Measurements from ENCODE around the gene ADGRD1. TPM values are rescaled to one million over a fixed set of nuclear protein-coding genes. Genes with fewer than 3 reads are reported as not detected.

The ADGRD1 gene
- total RNA-seq, 1 donor from 2014 or later = 11.0 TPM

DNA sequence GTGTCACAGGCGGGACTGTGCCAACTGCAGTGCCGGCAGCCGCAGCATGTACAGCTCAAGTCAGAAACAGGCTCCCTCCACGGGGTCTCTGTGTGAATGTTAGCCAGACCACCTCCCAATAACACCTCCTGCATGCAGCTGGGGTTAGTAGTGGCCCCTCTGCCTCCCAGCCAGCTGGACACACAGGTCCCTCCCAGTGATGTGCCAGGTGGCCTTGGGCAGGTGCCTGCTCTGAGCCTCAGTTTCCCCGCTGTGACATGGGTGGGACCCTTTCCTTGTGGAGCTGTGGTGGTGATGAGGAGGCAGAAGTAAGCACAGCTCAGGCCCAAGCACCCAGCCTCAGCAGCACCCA is 139.9 kb downstream of the ADGRD1 start:
- no peaks in the 10 kb centered on the region for H3K36me3 Mint-ChIP-seq
- H3K27ac Mint-ChIP-seq = no peak overlapping the region
- H3K4me1 Mint-ChIP-seq (ENCODE audit: unreplicated experiment) = peaks cover 9% of the 10 kb centered on the region
- peaks cover 4% of the 10 kb centered on the region for H3K27me3 Mint-ChIP-seq
- H3K4me3 Mint-ChIP-seq = no peak overlapping the region
- no peaks in the 10 kb centered on the region for H3K9me3 Mint-ChIP-seq
- peak; percentile 37 for DNase-seq (ENCODE audit: extremely low spot score, unreplicated experiment)
- TF ChIP-seq, protein P1, sequence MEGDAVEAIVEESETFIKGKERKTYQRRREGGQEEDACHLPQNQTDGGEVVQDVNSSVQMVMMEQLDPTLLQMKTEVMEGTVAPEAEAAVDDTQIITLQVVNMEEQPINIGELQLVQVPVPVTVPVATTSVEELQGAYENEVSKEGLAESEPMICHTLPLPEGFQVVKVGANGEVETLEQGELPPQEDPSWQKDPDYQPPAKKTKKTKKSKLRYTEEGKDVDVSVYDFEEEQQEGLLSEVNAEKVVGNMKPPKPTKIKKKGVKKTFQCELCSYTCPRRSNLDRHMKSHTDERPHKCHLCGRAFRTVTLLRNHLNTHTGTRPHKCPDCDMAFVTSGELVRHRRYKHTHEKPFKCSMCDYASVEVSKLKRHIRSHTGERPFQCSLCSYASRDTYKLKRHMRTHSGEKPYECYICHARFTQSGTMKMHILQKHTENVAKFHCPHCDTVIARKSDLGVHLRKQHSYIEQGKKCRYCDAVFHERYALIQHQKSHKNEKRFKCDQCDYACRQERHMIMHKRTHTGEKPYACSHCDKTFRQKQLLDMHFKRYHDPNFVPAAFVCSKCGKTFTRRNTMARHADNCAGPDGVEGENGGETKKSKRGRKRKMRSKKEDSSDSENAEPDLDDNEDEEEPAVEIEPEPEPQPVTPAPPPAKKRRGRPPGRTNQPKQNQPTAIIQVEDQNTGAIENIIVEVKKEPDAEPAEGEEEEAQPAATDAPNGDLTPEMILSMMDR (conservative IDR thresholded peaks at IDR 0.05) = no peak

DNA sequence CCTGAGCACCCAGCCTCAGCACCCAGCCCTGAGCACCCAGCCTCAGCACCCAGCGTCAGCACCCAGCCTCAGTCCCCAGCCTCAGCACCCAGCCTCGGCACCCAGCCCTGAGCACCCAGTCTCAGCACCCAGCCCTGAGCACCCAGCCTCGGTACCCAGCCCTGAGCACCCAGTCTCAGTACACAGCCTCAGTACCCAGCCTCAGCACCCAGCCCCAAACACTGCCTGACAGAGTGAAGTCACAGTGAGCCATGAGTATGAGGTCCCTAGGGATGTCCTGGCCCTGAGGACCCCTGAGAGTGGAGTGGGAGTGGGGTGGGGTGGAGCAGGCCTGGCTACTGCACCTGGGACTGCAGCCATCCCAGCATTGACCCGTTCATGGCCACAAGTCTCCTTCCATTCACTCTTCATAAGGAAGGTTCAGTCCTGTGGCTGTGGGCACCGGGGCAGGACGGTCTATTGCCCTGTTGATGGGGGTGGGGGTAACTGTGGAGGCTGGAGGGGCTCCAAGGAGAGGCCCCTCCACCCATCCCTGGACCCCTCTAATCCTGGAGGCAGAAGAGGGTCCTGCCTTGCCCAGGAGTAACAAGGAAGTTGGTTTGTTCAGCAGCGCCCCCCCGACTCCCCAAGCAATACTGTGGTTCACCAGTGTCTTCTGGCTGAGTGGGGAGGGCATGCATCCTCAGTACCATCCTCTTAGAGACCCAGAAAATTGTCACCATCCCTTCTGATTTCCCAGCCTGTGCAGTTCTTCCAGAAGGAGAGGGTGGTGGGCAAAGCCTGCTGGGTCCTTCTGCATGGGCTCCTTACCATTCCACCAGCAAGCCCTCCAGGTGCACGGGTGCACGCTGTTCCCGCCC is 140.5 kb downstream of the ADGRD1 start:
- DNase-seq (ENCODE audit: extremely low spot score, unreplicated experiment) = peak; percentile 62
- H3K27ac Mint-ChIP-seq = no peak overlapping the region
- H3K4me3 Mint-ChIP-seq = no peak overlapping the region
- H3K9me3 Mint-ChIP-seq = no peaks in the 10 kb centered on the region
- H3K36me3 Mint-ChIP-seq = no peaks in the 10 kb centered on the region
- peaks cover 4% of the 10 kb centered on the region for H3K27me3 Mint-ChIP-seq
- peaks cover 9% of the 10 kb centered on the region for H3K4me1 Mint-ChIP-seq (ENCODE audit: unreplicated experiment)
- TF ChIP-seq, protein P1 (conservative IDR thresholded peaks at IDR 0.05) = no peak

DNA sequence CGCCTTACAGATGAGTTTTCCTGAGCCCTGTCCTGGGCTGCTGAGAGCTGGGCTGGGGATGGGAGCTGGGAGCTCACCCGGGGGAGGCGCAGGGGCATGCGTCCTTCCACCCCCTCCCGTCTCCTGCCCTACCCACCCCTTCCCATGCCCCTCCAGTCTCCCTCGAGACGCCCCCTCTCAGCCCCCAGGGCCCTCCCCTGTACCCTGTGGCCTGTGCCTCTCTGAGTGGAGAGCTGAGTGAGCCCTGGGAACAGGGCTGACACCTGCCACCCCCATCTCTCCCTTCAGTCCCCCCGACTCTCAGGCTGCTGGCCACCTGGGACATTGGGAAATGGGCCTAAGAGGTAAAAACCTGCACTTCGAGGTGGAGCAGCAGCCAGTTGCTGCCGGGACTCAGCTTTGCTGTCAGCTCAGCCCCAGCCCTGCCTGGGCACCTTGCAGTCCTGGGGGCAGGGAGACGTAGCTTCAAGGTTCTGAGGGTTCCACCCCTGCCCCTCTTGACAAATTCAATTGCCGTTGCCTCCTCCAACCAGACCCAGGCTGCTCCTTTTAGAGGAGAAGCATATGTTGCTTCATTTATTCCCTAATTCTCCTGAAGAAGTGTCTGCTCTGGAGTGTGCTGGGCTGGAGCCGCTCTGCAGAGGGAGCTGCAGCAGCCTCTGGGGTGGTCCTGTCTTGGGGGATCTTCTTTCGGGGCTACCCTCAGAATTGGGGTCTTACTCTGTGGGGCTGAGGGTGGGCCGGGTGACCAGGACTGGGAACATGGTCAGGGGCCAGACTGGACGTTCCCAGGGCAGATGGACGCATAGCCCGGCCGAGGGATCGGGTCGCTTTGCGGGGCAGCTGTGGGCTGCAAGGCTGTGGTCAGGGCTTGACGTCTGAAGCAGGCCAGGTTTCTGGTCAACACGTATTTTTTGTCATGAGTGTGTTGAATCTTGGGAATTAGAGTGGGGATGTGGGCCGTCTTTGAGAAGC is 141.4 kb downstream of the ADGRD1 start:
- peak; percentile 44 for DNase-seq (ENCODE audit: extremely low spot score, unreplicated experiment)
- Mint-ChIP-seq H3K4me3 (no peak overlapping the region), H3K36me3 (no peaks in the 10 kb centered on the region), H3K27me3 (peaks cover 4% of the 10 kb centered on the region), H3K4me1 (ENCODE audit: unreplicated experiment) (peaks cover 9% of the 10 kb centered on the region), H3K9me3 (no peaks in the 10 kb centered on the region), H3K27ac (no peak overlapping the region)
- TF ChIP-seq, protein P1 (conservative IDR thresholded peaks at IDR 0.05) = no peak

DNA sequence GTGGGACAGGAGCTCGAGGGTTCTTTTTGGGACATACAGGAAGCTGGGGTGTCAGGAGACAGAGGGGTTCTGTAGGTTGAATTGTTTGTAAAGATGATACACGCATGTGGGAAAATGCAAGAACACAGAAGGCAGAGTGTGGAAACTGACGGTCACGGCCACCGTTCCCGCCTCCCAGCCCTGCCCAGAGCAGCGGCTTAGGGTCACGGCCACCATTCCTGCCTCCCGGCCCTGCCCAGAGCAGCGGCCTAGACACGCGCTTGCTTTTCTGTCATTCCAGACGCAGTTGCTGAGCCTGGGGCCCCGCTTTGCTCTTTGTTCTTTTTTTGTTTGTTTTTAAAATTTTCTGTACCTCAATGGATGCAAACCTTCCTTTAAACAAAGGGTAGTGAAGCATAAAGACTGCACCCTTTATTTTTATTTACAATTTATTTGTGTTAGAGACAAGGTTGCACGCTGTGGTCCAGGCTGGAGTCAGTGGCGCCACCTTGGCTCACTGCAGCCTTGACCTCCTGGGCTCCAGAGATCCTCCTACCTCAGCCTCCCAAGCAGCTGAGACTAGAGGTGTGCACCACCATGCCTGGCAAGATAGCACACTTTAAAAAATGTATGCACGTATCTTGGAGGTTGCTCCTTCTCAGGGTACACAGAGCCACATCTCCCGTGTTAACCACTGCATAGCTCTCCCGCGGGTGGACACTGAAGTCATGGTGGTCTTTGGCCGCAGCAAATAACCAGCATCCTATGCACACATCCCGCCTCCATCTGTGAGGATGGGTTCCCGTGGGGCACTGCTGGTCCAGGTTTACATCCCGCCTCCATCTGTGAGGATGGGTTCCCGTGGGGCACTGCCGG is 142.3 kb downstream of the ADGRD1 start:
- no peak overlapping the region for H3K4me3 Mint-ChIP-seq
- TF ChIP-seq, protein P1 (conservative IDR thresholded peaks at IDR 0.05) = no peak
- H3K9me3 Mint-ChIP-seq = no peaks in the 10 kb centered on the region
- H3K4me1 Mint-ChIP-seq (ENCODE audit: unreplicated experiment) = peaks cover 9% of the 10 kb centered on the region
- peaks cover 4% of the 10 kb centered on the region for H3K27me3 Mint-ChIP-seq
- DNase-seq (ENCODE audit: extremely low spot score, unreplicated experiment) = peak; percentile 50
- H3K27ac Mint-ChIP-seq = no peak overlapping the region
- H3K36me3 Mint-ChIP-seq = no peaks in the 10 kb centered on the region

DNA sequence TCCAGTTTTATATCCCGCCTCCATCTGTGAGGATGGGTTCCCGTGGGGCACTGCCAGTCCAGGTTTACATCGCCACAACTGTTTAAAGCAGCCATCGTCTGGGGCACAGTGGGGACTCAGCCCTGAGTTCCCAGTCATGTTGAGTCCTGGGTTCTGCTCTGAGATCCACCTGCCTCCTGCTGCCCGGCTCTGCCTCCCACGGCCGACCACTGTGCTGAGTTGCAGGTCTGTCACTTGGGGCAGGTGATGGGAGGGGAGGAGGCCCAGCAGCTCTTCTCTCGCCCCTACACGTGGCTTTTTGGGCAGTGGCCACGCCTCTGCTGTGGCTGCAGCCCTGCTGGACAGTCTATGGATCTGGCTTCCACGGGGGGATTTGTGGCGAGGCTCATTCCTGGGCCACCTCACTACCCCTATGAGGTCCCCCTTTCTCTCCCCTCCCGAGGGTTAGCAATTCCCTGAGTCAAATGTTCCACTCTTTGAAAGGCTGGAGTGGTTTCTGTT is 143.0 kb downstream of the ADGRD1 start:
- peaks cover 6% of the 10 kb centered on the region for H3K4me1 Mint-ChIP-seq (ENCODE audit: unreplicated experiment)
- no peaks in the 10 kb centered on the region for H3K36me3 Mint-ChIP-seq
- no peaks in the 10 kb centered on the region for H3K9me3 Mint-ChIP-seq
- no peak overlapping the region for H3K27ac Mint-ChIP-seq
- TF ChIP-seq, protein P1 (conservative IDR thresholded peaks at IDR 0.05) = no peak
- H3K4me3 Mint-ChIP-seq = no peak overlapping the region
- H3K27me3 Mint-ChIP-seq = peaks cover under 1% of the 10 kb centered on the region
- peak; percentile 50 for DNase-seq (ENCODE audit: extremely low spot score, unreplicated experiment)
